HepG2 (cell line): ENCODE measurements around the gene ANKS6. TPM values are rescaled to one million over a fixed set of nuclear protein-coding genes. Genes with fewer than 3 reads are reported as not detected.

Experiments used
- ATAC-seq: fragments of 200-7000 bp; cut with Tn5 transposase; 3 replicates; pipeline ENCODE4 v1.9.1; 2020; ENCODE audit warnings: mild to moderate bottlenecking, moderate library complexity
- BruUV-seq: library from RNA; stranded (reverse); fragments of 400-500 nt; replicated peaks from 2 replicates; lab custom pipeline; 2021; lab: Mats Ljungman, UMichigan
- CTCF ChIA-PET: fragments of 300-600 bp; formaldehyde crosslinking; extraction: SDS; loops from one replicate; lab custom pipeline; 2021; ENCODE audit warnings: low total read pairs, inconsistent platforms, low intra/inter-chr PET ratio; lab: Yijun Ruan, JAX
- POLR2A ChIA-PET: fragments of 350-600 bp; sonication (Branson Sonifier 250); formaldehyde crosslinking; loops from one replicate; lab custom pipeline; 2020; ENCODE audit warnings: antibody characterized with exemption, inconsistent platforms; lab: Yijun Ruan, JAX
- DNase-seq: peaks from one replicate; pipeline ENCODE4 v3.0.0-alpha.2; 2015; ENCODE audit warnings: low spot score
- FAIRE-seq: peaks from 3 replicates; lab custom pipeline; 2011; peaks lifted over from hg19 to GRCh38; lab: Jason Lieb, UNC
- H2AFZ ChIP-seq: one replicate; pipeline ENCODE4 v1.6.1; 2011; ENCODE audit warnings: low read length, inconsistent platforms
- H3K27ac ChIP-seq: fragments of 300-600 bp; 3 replicates; pipeline ENCODE4 v1.8.0; 2011; ENCODE audit warnings: mixed run types, mild to moderate bottlenecking, mixed read lengths, low read length, inconsistent platforms; ENCODE audit not compliant: insufficient read depth; ENCODE audit errors: extremely low read length
- H3K27me3 ChIP-seq, 2 experiments: fragments of 200-600 bp in 1 of 2; 2 replicates in 1 of 2; 3 replicates in 1 of 2; pipeline versions ENCODE4 v1.6.0 to v1.8.0; 2011; ENCODE audit warnings: low read length in 2 of 2, mild to moderate bottlenecking in 2 of 2, moderate library complexity in 2 of 2, inconsistent platforms in 1 of 2; ENCODE audit not compliant: insufficient read depth in 2 of 2, control insufficient read depth in 1 of 2
- H3K36me3 ChIP-seq, 2 experiments: fragments of 200-600 bp in 1 of 2; replicated peaks in 1 of 2; 2 replicates in 1 of 2; 3 replicates in 1 of 2; pipeline versions ENCODE4 v1.5.1 to v1.8.0; 2011; ENCODE audit warnings: low read length in 2 of 2, inconsistent platforms in 1 of 2; ENCODE audit not compliant: insufficient read depth in 2 of 2, control insufficient read depth in 1 of 2
- H3K4me1 ChIP-seq: 2 replicates; pipeline ENCODE4 v1.5.1; 2012; ENCODE audit warnings: low read length, inconsistent platforms; ENCODE audit not compliant: insufficient read depth
- H3K4me2 ChIP-seq: 2 replicates; pipeline ENCODE4 v1.6.0; 2011; ENCODE audit warnings: low read depth, low read length, inconsistent platforms
- H3K4me3 ChIP-seq, 3 experiments: fragments of 200-600 bp in 1 of 3; sonication (generic), shearing (Covaris generic) in 1 of 3; replicated peaks in 1 of 3; 2 replicates each; pipeline ENCODE4 v1.5.1; 2011 to 2016; ENCODE audit warnings: low read length in 3 of 3, inconsistent platforms in 2 of 3, low read depth in 2 of 3, mild to moderate bottlenecking in 2 of 3, control low read depth in 1 of 3, mixed read lengths in 1 of 3; ENCODE audit not compliant: insufficient read depth in 1 of 3
- H3K79me2 ChIP-seq: one replicate; pipeline ENCODE4 v1.6.1; 2011; ENCODE audit warnings: low read length, inconsistent platforms; ENCODE audit not compliant: insufficient read depth
- H3K9ac ChIP-seq: 2 replicates; pipeline ENCODE4 v1.6.0; 2011; ENCODE audit warnings: mild to moderate bottlenecking, low read depth, low read length, inconsistent platforms; ENCODE audit not compliant: insufficient read depth
- H3K9me3 ChIP-seq: 2 replicates; pipeline ENCODE4 v1.5.1; 2012; ENCODE audit warnings: mild to moderate bottlenecking, low read length
- H4K20me1 ChIP-seq: 2 replicates; pipeline ENCODE4 v1.6.0; 2011; ENCODE audit warnings: inconsistent platforms, mild to moderate bottlenecking, low read length, moderate library complexity; ENCODE audit not compliant: insufficient read depth
- GTF3A ChIP-seq: sonication (generic); formaldehyde crosslinking; conservative IDR thresholded peaks from 2 replicates; pipeline ENCODE4 v1.4.0; 2020; ENCODE audit warnings: mild to moderate bottlenecking, missing genetic modification reagents
- HNRNPLL ChIP-seq: fragments of 200-400 bp; formaldehyde crosslinking; IDR thresholded peaks from 2 replicates; pipeline ENCODE4 v1.6.1; 2017; ENCODE audit warnings: mild to moderate bottlenecking, low read depth, low read length; ENCODE audit not compliant: poor library complexity, severe bottlenecking
- HOMEZ ChIP-seq: IDR thresholded peaks from 2 replicates; pipeline ENCODE4 v1.6.1; 2016; ENCODE audit warnings: low read depth
- KMT2B ChIP-seq: IDR thresholded peaks from 2 replicates; pipeline ENCODE4 v1.6.1; 2016; ENCODE audit warnings: missing genetic modification reagents, missing compliant biosample characterization
- MATR3 ChIP-seq: sonication (generic); formaldehyde crosslinking; IDR thresholded peaks from 2 replicates; pipeline ENCODE4 v1.4.0; 2020; ENCODE audit warnings: missing genetic modification reagents
- NFRKB ChIP-seq: fragments of 450-650 bp; IDR thresholded peaks from 2 replicates; pipeline ENCODE4 v1.6.1; 2017
- NRL ChIP-seq: sonication (generic); formaldehyde crosslinking; IDR thresholded peaks from 2 replicates; pipeline ENCODE4 v1.5.0; 2020; ENCODE audit warnings: missing genetic modification reagents, mild to moderate bottlenecking, moderate library complexity, borderline replicate concordance
- POGK ChIP-seq: sonication (generic); formaldehyde crosslinking; conservative IDR thresholded peaks from 2 replicates; pipeline ENCODE4 v1.8.0; 2022; ENCODE audit warnings: mild to moderate bottlenecking, moderate library complexity, missing genetic modification reagents
- REPIN1 ChIP-seq: sonication (generic); formaldehyde crosslinking; IDR thresholded peaks from 2 replicates; pipeline ENCODE4 v1.8.0; 2022; ENCODE audit warnings: missing genetic modification reagents, low read depth, mild to moderate bottlenecking, borderline replicate concordance
- TFDP2 ChIP-seq: sonication (generic); formaldehyde crosslinking; IDR thresholded peaks from 2 replicates; pipeline ENCODE4 v1.4.0; 2020; ENCODE audit warnings: missing genetic modification reagents
- UBTF ChIP-seq: sonication (generic); formaldehyde crosslinking; IDR thresholded peaks from 2 replicates; pipeline ENCODE4 v1.4.0; 2020; ENCODE audit warnings: mild to moderate bottlenecking, missing genetic modification reagents
- XRCC5 ChIP-seq: fragments of 200-400 bp; formaldehyde crosslinking; optimal IDR thresholded peaks from 2 replicates; pipeline ENCODE3; 2017; ENCODE audit warnings: mild to moderate bottlenecking, low read length
- ZFP41 ChIP-seq: sonication (generic); formaldehyde crosslinking; IDR thresholded peaks from 2 replicates; pipeline ENCODE4 v1.4.0; 2020; ENCODE audit warnings: mild to moderate bottlenecking, missing genetic modification reagents, borderline replicate concordance
- ZFY ChIP-seq: sonication (generic); formaldehyde crosslinking; IDR thresholded peaks from 2 replicates; pipeline ENCODE4 v1.4.0; 2020; ENCODE audit warnings: missing genetic modification reagents
- ZNF547 ChIP-seq: sonication (generic); formaldehyde crosslinking; IDR thresholded peaks from 2 replicates; pipeline ENCODE4 v1.5.1; 2020; ENCODE audit warnings: mild to moderate bottlenecking, missing genetic modification reagents
- ZNF746 ChIP-seq: sonication (generic); formaldehyde crosslinking; IDR thresholded peaks from 2 replicates; pipeline ENCODE4 v1.8.0; 2022; ENCODE audit warnings: mild to moderate bottlenecking, missing genetic modification reagents
- WGBS: methylation state at CpG from one replicate; pipeline ENCODE4 v1.1.6; 2017; ENCODE audit warnings: low lambda C conversion rate; 5-methylcytosine and 5-hydroxymethylcytosine counted together
- in situ Hi-C: cut with HindIII; loops from 2 replicates; pipeline ENCODE4 v1.10.0; 2017; ENCODE audit warnings: low pct_unique_long_range_greater_than_20kb; ENCODE audit not compliant: extremely low pct_ligation_motif_present
- intact Hi-C: fragments of 100-400 bp; cut with micrococcal nuclease; formaldehyde crosslinking; loops from one replicate; pipeline ENCODE4 v1.10.0; 2022; ENCODE audit not compliant: unreplicated experiment
- polyA plus RNA-seq, 8 experiments: library from polyadenylated mRNA; depleted of rRNA in 3 of 8; stranded (reverse) in 7 of 8; unstranded in 1 of 8; fragments of >200 nt; fragmentation: Illumina TruSeq in 4 of 8; extraction: Trizol in 4 of 8; gene quantifications; 2 replicates each; pipeline versions ENCODE4 v1.2.1 to v1.2.3, GENCODE V29; 2011 to 2016; ENCODE audit warnings: low read depth in 4 of 8, missing spikeins in 1 of 8, mixed read lengths in 1 of 8; ENCODE audit not compliant: insufficient read depth in 1 of 8
- total RNA-seq, 5 experiments: library from RNA; depleted of rRNA; stranded (reverse); fragments of >200 nt; fragmentation: Illumina TruSeq; extraction: Trizol; gene quantifications; 2 replicates each; pipeline ENCODE4 v1.2.3, GENCODE V29; 2016; ENCODE audit warnings: low read depth in 1 of 5

ANKS6 gene
- total and polyA plus RNA-seq, 2 of the 13 experiments (the other 11 are each of a cell fraction or from before 2014, with no cell fraction given) = 8.8 to 10.7 TPM

GRCh38 chr9:98795970-98796363 is 388 bp downstream of the ANKS6 start (continued):
- 0 out of 2 replicates have a peak, but pooled peaks have one; percentile 30 for TF ChIP-seq POGK (CRISPR knock-in tag)
- peak; percentile 57; the same call in 1 of the 2 replicates for TF ChIP-seq ZFY
- peak; percentile 57; the same call in 1 of the 2 replicates for TF ChIP-seq UBTF (CRISPR knock-in tag)
- TF ChIP-seq HNRNPLL = peak; percentile 11

- Histone ChIP-seq H3K36me3 (no peaks in the 10 kb centered on the region), H3K4me3 (peak overlapping the region; percentile 64 to 74 (median 66)), H2AFZ (no peak overlapping the region), H3K9ac (peak overlapping the region; percentile 64; the same call in 1 of the 2 replicates), H3K4me2 (peak overlapping the region; percentile 83), H3K27me3 (peaks cover 2 to 6% of the 10 kb centered on the region in 2 experiments; a peak in 2 of 5 replicates), H3K4me1 (peaks cover 11% of the 10 kb centered on the region), H3K79me2 (no peaks in the 10 kb centered on the region), H3K27ac (no peak overlapping the region), H4K20me1 (peaks cover 3% of the 10 kb centered on the region; the same call in 1 of the 2 replicates), H3K9me3 (0 out of 2 replicates have a peak, but pooled peaks cover 9% of the 10 kb centered on the region)
- no peak for DNase-seq
- CTCF ChIA-PET = interaction anchor here (1.3 to 1.4 kb wide), 2 partner anchors 20 to 480 kb away, joined by 4 to 5 read pairs; no protein-coding TSS in a partner anchor
- intact Hi-C loops = no loop called here
- in situ Hi-C loops = no loop called here
- ATAC-seq = no peak
- WGBS = 56% methylated on average over 12 of the region's 12 CpGs
- BruUV-seq = no TSS peak
- POLR2A ChIA-PET = no interaction called here
- FAIRE-seq = no peak
- no peak for TF ChIP-seq ZFP41 (CRISPR knock-in tag)
- TF ChIP-seq ZNF547 = no peak
- no peak for TF ChIP-seq REPIN1 (CRISPR knock-in tag)
- TF ChIP-seq GTF3A (CRISPR knock-in tag) = no peak
- TF ChIP-seq NFRKB = no peak
- no peak for TF ChIP-seq TFDP2 (CRISPR knock-in tag)
- TF ChIP-seq NRL (CRISPR knock-in tag) = no peak
- no peak for TF ChIP-seq HOMEZ (CRISPR knock-in tag)
- no peak for TF ChIP-seq ZNF746 (CRISPR knock-in tag)
- TF ChIP-seq KMT2B (CRISPR knock-in tag) = no peak
- TF ChIP-seq XRCC5 = no peak
- TF ChIP-seq MATR3 (CRISPR knock-in tag) = no peak
Observed at GRCh38 chr9:98795295-98795955, 930 bp downstream of the ANKS6 start.
